Colonic mucosa (tissue), 4 donors: ENCODE measurements around the gene EFEMP1. TPM values are rescaled to one million over a fixed set of nuclear protein-coding genes. Genes with fewer than 3 reads are reported as not detected.

ENCODE experiments used
- DNase-seq: peaks from one replicate; pipeline ENCODE4 v3.0.0-alpha.2; 2020
- H3K27ac ChIP-seq: fragments of 200-600 bp; one replicate; pipeline ENCODE4 v1.8.0; 2021
- H3K27me3 ChIP-seq: fragments of 200-600 bp; one replicate; pipeline ENCODE4 v1.8.0; 2021
- H3K36me3 ChIP-seq: fragments of 200-600 bp; one replicate; pipeline ENCODE4 v1.8.0; 2021
- H3K4me1 ChIP-seq: fragments of 200-600 bp; one replicate; pipeline ENCODE4 v1.8.0; 2021; ENCODE audit warnings: mild to moderate bottlenecking
- H3K4me3 ChIP-seq: fragments of 200-600 bp; one replicate; pipeline ENCODE4 v1.8.0; 2021
- H3K9ac ChIP-seq, 2 donors: one replicate each; pipeline ENCODE4 v1.7.0; 2013; ENCODE audit warnings: control low read depth in 2 of 2, low read depth in 2 of 2, low read length in 2 of 2
- H3K9me3 ChIP-seq: fragments of 200-600 bp; one replicate; pipeline ENCODE4 v1.8.0; 2021
- intact Hi-C: fragments of 100-400 bp; cut with DNase I; formaldehyde crosslinking; loops from one replicate; pipeline ENCODE4 v1.14.1; 2022
- total RNA-seq, 2 donors: library from RNA; stranded (reverse); fragmentation: NEBNext Ultra II Directional in 1 of 2; extraction: Animal tissue kit (Norgen Biotek cat#: 25700) in 1 of 2; gene quantifications; one replicate each; pipeline ENCODE4 v1.2.1, GENCODE V29; 2021
- TF ChIP-seq, protein P1 (sequence below): fragments of 200-600 bp; IDR thresholded peaks from one replicate; pipeline ENCODE4 v1.8.0; 2022; ENCODE audit warnings: antibody characterized with exemption, mild to moderate bottlenecking
- donor health status: healthy.
- donor health status: DM: no; HTN: no; CAD: no.
- donor health status: DM: no; HTN: no; CAD: no.

The EFEMP1 gene
- total RNA-seq, 2 donors from 2014 or later: 16.2 to 25.2 TPM

- no peaks in the 10 kb centered on the region for H3K27me3 ChIP-seq
- no peak overlapping the region for H3K27ac ChIP-seq
- no peaks in the 10 kb centered on the region for H3K4me1 ChIP-seq
- no peaks in the 10 kb centered on the region for H3K36me3 ChIP-seq
- no peaks in the 10 kb centered on the region for H3K9me3 ChIP-seq
- intact Hi-C loops: no loop called here
- DNase-seq: no peak
- TF ChIP-seq, protein P1, sequence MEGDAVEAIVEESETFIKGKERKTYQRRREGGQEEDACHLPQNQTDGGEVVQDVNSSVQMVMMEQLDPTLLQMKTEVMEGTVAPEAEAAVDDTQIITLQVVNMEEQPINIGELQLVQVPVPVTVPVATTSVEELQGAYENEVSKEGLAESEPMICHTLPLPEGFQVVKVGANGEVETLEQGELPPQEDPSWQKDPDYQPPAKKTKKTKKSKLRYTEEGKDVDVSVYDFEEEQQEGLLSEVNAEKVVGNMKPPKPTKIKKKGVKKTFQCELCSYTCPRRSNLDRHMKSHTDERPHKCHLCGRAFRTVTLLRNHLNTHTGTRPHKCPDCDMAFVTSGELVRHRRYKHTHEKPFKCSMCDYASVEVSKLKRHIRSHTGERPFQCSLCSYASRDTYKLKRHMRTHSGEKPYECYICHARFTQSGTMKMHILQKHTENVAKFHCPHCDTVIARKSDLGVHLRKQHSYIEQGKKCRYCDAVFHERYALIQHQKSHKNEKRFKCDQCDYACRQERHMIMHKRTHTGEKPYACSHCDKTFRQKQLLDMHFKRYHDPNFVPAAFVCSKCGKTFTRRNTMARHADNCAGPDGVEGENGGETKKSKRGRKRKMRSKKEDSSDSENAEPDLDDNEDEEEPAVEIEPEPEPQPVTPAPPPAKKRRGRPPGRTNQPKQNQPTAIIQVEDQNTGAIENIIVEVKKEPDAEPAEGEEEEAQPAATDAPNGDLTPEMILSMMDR: no peak
- H3K9ac ChIP-seq: no peak overlapping the region
- H3K4me3 ChIP-seq: no peak overlapping the region
These were observed 10.8 kb upstream of the EFEMP1 start for GRCh38 chr2:55934337-55934736.

DNA sequence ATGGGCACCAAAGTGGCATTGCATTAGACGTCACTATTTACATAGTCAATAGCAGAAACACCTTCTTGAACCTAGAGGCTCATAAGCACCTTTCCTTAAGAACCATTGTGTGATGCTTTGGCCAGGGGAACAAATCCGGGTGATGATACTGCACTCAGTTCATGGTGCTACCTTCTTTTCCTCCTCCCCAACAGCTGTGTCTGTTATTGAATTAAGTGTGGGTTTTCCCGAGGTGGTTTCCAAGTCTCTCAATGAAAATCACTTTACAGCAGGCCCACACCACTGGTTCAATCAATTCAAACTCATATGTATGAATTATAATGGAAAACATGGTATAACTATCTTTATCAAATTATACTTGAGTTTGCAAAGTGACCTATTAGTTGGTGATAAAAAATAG is 9.3 kb upstream of the EFEMP1 start:
- TF ChIP-seq, protein P1: no peak
- no peaks in the 10 kb centered on the region for H3K36me3 ChIP-seq
- H3K4me3 ChIP-seq: no peak overlapping the region
- no peak for DNase-seq
- intact Hi-C loops: no loop called here
- no peak overlapping the region for H3K27ac ChIP-seq
- H3K9me3 ChIP-seq: no peaks in the 10 kb centered on the region
- no peak overlapping the region for H3K9ac ChIP-seq
- H3K27me3 ChIP-seq: no peaks in the 10 kb centered on the region
- H3K4me1 ChIP-seq: no peaks in the 10 kb centered on the region

DNA sequence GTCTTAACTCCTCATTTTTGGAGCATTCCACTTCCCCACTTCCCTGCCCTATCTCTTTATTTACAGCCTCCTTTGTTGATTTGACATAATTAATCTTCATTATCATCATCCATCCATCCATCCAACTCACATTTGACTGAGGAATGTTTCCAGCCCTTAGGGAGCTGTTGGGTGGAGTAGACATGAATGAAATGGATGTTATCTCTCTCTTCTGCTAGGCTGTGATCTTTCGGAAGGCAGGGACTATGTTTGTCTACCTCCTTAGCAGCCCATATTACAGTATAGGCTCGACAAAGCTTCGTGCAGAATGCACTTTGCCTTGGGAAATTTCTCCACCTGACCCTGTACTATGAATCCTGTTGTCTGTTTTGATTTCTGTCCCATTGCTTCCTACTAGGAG is 7.7 kb upstream of the EFEMP1 start:
- no peak for DNase-seq
- no peak overlapping the region for H3K9ac ChIP-seq
- H3K4me3 ChIP-seq: no peak overlapping the region
- H3K27me3 ChIP-seq: no peaks in the 10 kb centered on the region
- no peaks in the 10 kb centered on the region for H3K36me3 ChIP-seq
- H3K9me3 ChIP-seq: no peaks in the 10 kb centered on the region
- no peaks in the 10 kb centered on the region for H3K4me1 ChIP-seq
- TF ChIP-seq, protein P1: no peak
- intact Hi-C loops: no loop called here
- H3K27ac ChIP-seq: no peak overlapping the region

- Histone ChIP-seq H3K9ac (no peak overlapping the region), H3K27me3 (no peaks in the 10 kb centered on the region), H3K27ac (no peak overlapping the region), H3K4me3 (no peak overlapping the region), H3K36me3 (no peaks in the 10 kb centered on the region), H3K4me1 (no peaks in the 10 kb centered on the region), H3K9me3 (no peaks in the 10 kb centered on the region)
- TF ChIP-seq, protein P1: no peak
- no peak for DNase-seq
- intact Hi-C loops: no loop called here
These were observed 5.9 kb upstream of the EFEMP1 start for GRCh38 chr2:55929476-55929875.

DNA sequence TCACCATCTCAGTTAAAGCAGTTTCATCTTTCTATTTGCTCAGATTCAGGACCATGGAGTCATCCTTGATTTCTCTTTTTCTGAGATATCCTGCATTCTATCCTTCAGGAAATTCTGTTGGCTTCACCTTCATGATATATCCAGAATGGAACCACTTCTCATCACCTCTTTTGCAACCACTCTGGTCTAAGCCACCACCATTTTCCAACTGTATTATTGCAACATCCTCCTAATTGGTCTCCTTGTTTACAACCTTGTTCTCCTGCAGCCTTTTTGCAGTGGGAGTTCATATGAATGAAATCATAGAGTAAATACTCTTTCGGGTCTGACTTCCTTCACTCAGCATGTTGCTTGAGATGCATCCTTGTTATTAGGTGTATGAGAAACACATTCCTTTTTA is 3.4 kb upstream of the EFEMP1 start:
- no peak for DNase-seq
- Histone ChIP-seq H3K36me3 (no peaks in the 10 kb centered on the region), H3K9ac (no peak overlapping the region), H3K27me3 (peaks cover 15% of the 10 kb centered on the region), H3K27ac (no peak overlapping the region), H3K4me1 (no peaks in the 10 kb centered on the region), H3K4me3 (no peak overlapping the region), H3K9me3 (no peaks in the 10 kb centered on the region)
- TF ChIP-seq, protein P1: no peak
- intact Hi-C loops: no loop called here

GRCh38 chr2:55926246-55926645 is 2.7 kb upstream of the EFEMP1 start:
- Histone ChIP-seq H3K27me3 (peaks cover 15% of the 10 kb centered on the region), H3K9ac (no peak overlapping the region), H3K4me1 (no peaks in the 10 kb centered on the region), H3K27ac (no peak overlapping the region), H3K36me3 (no peaks in the 10 kb centered on the region), H3K9me3 (no peaks in the 10 kb centered on the region), H3K4me3 (no peak overlapping the region)
- intact Hi-C loops: no loop called here
- TF ChIP-seq, protein P1: no peak
- no peak for DNase-seq
